Measurements from ENCODE around the gene HIRIP3.

Gene HIRIP3

DNA sequence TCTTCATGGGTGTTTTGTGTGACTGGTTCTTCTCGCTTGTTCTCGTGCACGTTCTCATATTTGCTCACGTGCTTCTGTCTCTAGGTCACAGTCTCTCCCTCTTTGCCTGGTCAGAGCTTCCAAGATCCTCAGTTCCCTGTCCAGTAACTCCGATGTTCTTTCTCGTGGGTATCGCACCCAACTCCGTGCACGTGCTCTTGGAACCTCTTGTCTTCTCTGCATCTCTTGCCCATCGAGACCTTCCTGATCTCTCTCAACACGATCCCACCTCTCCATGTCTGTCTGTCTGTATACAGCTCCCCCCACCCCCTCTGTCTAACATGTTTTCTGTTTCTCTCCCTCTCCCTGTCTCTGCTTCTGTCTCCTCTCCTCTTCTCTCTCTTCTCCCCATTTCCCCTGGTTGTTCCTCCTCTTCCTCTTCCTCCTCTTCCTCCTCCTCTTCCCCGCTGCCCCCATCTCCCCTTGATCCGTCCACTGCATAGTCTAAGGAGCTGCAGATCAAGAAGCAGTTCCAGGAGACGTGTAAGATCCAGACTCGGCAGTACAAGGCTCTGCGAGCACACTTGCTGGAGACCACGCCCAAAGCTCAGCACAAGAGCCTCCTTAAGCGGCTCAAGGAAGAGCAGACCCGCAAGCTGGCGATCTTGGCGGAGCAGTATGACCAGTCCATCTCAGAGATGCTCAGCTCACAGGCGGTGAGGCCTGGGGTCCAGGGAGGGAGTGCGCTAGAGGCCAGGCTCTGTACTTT, 6.1 kb downstream of the HIRIP3 start:
- Histone ChIP-seq H3K27me3 (ENCODE audit: control insufficient read depth, insufficient read depth, low read length) (no peaks in the 10 kb centered on the region), H3K4me3 (ENCODE audit: low read length) (no peak overlapping the region), H3K9me3 (ENCODE audit: control insufficient read depth, insufficient read depth, low read length) (no peaks in the 10 kb centered on the region), H3K27ac (ENCODE audit: low read length) (no peak overlapping the region), H3K36me3 (ENCODE audit: control insufficient read depth, insufficient read depth, low read length) (peaks cover 25% of the 10 kb centered on the region), H3K4me1 (ENCODE audit: control insufficient read depth, insufficient read depth, low read length) (no peaks in the 10 kb centered on the region)
- no peak for DNase-seq (ENCODE audit: low read depth, low spot score)
- no CpG with 5 or more reads among the region's 23 CpGs for WGBS (ENCODE audit: insufficient coverage, insufficient read length)

DNA sequence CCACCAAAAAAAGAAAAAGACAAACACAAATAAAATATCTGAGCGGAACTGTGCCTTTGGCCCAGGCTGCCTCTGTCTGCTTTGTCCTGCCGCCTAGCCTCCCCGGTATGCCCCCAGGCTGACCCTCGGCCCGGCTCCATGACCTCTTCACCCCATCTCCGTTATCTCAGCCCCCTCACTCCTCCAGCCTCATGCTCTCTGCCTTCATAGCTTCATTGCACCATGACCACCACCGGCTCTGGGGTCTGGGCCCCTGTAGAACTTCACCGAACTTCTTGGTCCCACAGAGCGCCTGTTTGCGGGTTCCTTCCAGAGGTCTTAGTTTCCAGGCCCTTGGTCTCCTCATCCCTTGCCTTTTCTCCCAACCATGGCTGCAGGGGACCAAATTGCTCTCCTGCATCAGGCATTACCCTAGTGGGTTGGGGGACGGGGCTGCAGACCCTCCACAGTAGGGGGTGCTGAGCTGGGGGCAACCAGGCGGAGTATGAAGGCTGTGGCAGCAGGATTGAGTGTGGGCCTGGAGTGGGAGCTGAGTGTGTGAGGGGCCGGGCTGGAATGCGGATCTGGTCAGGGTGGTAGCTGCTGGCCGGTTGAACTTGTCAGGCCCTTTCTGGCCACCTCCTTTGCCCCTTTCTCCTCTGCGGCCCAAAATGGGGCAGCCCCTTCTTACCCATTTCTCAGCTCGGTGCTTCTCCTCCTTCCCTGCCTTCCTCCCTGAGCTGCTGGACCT, 6.9 kb downstream of the HIRIP3 start:
- no CpG with 5 or more reads among the region's 17 CpGs for WGBS (ENCODE audit: insufficient coverage, insufficient read length)
- Histone ChIP-seq H3K27me3 (ENCODE audit: control insufficient read depth, insufficient read depth, low read length) (no peaks in the 10 kb centered on the region), H3K4me3 (ENCODE audit: low read length) (no peak overlapping the region), H3K4me1 (ENCODE audit: control insufficient read depth, insufficient read depth, low read length) (no peaks in the 10 kb centered on the region), H3K27ac (ENCODE audit: low read length) (no peak overlapping the region), H3K36me3 (ENCODE audit: control insufficient read depth, insufficient read depth, low read length) (peaks cover 25% of the 10 kb centered on the region), H3K9me3 (ENCODE audit: control insufficient read depth, insufficient read depth, low read length) (no peaks in the 10 kb centered on the region)
- no peak for DNase-seq (ENCODE audit: low read depth, low spot score)

DNA sequence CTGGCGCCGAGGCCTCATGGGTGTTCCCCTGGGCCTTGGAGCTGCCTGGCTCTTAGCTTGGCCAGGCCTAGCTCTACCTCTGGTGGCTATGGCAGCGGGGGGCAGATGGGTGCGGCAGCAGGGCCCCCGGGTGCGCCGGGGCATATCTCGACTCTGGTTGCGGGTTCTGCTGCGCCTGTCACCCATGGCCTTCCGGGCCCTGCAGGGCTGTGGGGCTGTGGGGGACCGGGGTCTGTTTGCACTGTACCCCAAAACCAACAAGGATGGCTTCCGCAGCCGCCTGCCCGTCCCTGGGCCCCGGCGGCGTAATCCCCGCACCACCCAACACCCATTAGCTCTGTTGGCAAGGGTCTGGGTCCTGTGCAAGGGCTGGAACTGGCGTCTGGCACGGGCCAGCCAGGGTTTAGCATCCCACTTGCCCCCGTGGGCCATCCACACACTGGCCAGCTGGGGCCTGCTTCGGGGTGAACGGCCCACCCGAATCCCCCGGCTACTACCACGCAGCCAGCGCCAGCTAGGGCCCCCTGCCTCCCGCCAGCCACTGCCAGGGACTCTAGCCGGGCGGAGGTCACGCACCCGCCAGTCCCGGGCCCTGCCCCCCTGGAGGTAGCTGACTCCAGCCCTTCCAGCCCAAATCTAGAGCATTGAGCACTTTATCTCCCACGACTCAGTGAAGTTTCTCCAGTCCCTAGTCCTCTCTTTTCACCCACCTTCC, 7.9 kb downstream of the HIRIP3 start:
- Histone ChIP-seq H3K27ac (ENCODE audit: low read length) (no peak overlapping the region), H3K4me3 (ENCODE audit: low read length) (no peak overlapping the region), H3K36me3 (ENCODE audit: control insufficient read depth, insufficient read depth, low read length) (peaks cover 35% of the 10 kb centered on the region), H3K4me1 (ENCODE audit: control insufficient read depth, insufficient read depth, low read length) (no peaks in the 10 kb centered on the region), H3K27me3 (ENCODE audit: control insufficient read depth, insufficient read depth, low read length) (no peaks in the 10 kb centered on the region), H3K9me3 (ENCODE audit: control insufficient read depth, insufficient read depth, low read length) (no peaks in the 10 kb centered on the region)
- no CpG with 5 or more reads among the region's 35 CpGs for WGBS (ENCODE audit: insufficient coverage, insufficient read length)
- no peak for DNase-seq (ENCODE audit: low read depth, low spot score)

DNA sequence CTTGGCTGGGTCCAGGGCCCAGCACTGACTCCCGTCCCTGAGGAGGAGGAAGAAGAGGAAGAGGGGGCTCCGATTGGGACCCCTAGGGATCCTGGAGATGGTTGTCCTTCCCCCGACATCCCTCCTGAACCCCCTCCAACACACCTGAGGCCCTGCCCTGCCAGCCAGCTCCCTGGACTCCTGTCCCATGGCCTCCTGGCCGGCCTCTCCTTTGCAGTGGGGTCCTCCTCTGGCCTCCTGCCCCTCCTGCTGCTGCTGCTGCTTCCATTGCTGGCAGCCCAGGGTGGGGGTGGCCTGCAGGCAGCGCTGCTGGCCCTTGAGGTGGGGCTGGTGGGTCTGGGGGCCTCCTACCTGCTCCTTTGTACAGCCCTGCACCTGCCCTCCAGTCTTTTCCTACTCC, 8.5 kb downstream of the HIRIP3 start:
- no peaks in the 10 kb centered on the region for H3K27me3 ChIP-seq (ENCODE audit: control insufficient read depth, insufficient read depth, low read length)
- no peak for DNase-seq (ENCODE audit: low read depth, low spot score)
- WGBS (ENCODE audit: insufficient coverage, insufficient read length), result no CpG with 5 or more reads among the region's 5 CpGs
- H3K4me1 ChIP-seq (ENCODE audit: control insufficient read depth, insufficient read depth, low read length), result no peaks in the 10 kb centered on the region
- H3K36me3 ChIP-seq (ENCODE audit: control insufficient read depth, insufficient read depth, low read length), result peaks cover 34% of the 10 kb centered on the region
- H3K27ac ChIP-seq (ENCODE audit: low read length), result no peak overlapping the region
- H3K4me3 ChIP-seq (ENCODE audit: low read length), result no peak overlapping the region
- no peaks in the 10 kb centered on the region for H3K9me3 ChIP-seq (ENCODE audit: control insufficient read depth, insufficient read depth, low read length)

DNA sequence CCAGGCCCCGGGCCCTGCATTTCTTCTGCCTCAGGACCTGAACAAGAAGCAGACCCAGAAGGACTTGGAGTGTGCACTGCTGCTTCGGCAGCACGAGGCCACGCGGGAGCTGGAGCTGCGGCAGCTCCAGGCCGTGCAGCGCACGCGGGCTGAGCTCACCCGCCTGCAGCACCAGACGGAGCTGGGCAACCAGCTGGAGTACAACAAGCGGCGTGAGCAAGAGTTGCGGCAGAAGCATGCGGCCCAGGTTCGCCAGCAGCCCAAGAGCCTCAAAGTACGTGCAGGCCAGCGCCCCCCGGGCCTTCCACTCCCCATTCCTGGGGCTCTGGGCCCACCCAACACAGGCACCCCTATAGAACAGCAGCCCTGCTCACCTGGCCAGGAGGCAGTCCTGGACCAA, 9.2 kb downstream of the HIRIP3 start:
- no peaks in the 10 kb centered on the region for H3K4me1 ChIP-seq (ENCODE audit: control insufficient read depth, insufficient read depth, low read length)
- H3K36me3 ChIP-seq (ENCODE audit: control insufficient read depth, insufficient read depth, low read length), result peaks cover 40% of the 10 kb centered on the region

DNA sequence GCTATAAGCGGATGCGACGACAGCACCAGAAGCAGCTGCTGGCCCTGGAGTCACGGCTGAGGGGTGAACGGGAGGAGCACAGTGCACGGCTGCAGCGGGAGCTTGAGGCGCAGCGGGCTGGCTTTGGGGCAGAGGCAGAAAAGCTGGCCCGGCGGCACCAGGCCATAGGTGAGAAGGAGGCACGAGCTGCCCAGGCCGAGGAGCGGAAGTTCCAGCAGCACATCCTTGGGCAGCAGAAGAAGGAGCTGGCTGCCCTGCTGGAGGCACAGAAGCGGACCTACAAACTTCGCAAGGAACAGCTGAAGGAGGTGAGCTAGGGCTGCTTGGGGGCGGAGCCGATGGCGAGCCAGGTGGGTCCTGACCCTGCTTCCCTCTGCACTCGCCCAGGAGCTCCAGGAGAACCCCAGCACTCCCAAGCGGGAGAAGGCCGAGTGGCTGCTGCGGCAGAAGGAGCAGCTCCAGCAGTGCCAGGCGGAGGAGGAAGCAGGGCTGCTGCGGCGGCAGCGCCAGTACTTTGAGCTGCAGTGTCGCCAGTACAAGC, 10.1 kb downstream of the HIRIP3 start:
- H3K27ac ChIP-seq (ENCODE audit: low read length), result no peak overlapping the region
- H3K4me3 ChIP-seq (ENCODE audit: low read length), result no peak overlapping the region
- no CpG with 5 or more reads among the region's 28 CpGs for WGBS (ENCODE audit: insufficient coverage, insufficient read length)
- H3K4me1 ChIP-seq (ENCODE audit: control insufficient read depth, insufficient read depth, low read length), result no peaks in the 10 kb centered on the region
- no peaks in the 10 kb centered on the region for H3K9me3 ChIP-seq (ENCODE audit: control insufficient read depth, insufficient read depth, low read length)
- peaks cover 39% of the 10 kb centered on the region for H3K36me3 ChIP-seq (ENCODE audit: control insufficient read depth, insufficient read depth, low read length)
- no peak for DNase-seq (ENCODE audit: low read depth, low spot score)
- no peaks in the 10 kb centered on the region for H3K27me3 ChIP-seq (ENCODE audit: control insufficient read depth, insufficient read depth, low read length)

More for the DNA sequence above, 9.2 kb downstream of the HIRIP3 start:
- WGBS (ENCODE audit: insufficient coverage, insufficient read length), result no CpG with 5 or more reads among the region's 20 CpGs
- DNase-seq (ENCODE audit: low read depth, low spot score), result no peak
- Histone ChIP-seq H3K27me3 (ENCODE audit: control insufficient read depth, insufficient read depth, low read length) (no peaks in the 10 kb centered on the region), H3K9me3 (ENCODE audit: control insufficient read depth, insufficient read depth, low read length) (no peaks in the 10 kb centered on the region), H3K27ac (ENCODE audit: low read length) (no peak overlapping the region), H3K4me3 (ENCODE audit: low read length) (no peak overlapping the region)

DNA sequence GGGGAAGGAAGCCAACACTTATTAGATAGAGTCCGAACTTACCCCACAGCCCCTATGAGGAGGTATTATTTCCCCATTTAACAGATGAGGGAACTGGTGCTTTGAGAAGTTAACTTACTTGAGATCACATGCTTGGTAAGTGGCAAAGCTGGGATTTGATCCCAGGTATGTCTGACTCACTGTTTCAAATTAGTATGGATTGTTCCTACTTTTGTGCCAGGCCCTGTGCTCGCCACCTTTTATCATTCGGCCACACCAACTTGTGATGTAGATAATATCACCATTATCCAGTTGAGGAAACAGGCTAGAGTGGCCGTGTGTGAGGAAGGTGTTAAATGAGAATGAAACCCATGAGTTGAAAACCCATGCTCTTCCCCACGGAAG, 10.7 kb downstream of the HIRIP3 start:
- Histone ChIP-seq H3K9me3 (ENCODE audit: control insufficient read depth, insufficient read depth, low read length) (no peaks in the 10 kb centered on the region), H3K27me3 (ENCODE audit: control insufficient read depth, insufficient read depth, low read length) (no peaks in the 10 kb centered on the region), H3K27ac (ENCODE audit: low read length) (no peak overlapping the region), H3K4me3 (ENCODE audit: low read length) (no peak overlapping the region), H3K36me3 (ENCODE audit: control insufficient read depth, insufficient read depth, low read length) (peaks cover 39% of the 10 kb centered on the region), H3K4me1 (ENCODE audit: control insufficient read depth, insufficient read depth, low read length) (no peaks in the 10 kb centered on the region)
- no peak for DNase-seq (ENCODE audit: low read depth, low spot score)
- WGBS (ENCODE audit: insufficient coverage, insufficient read length), result no CpG with 5 or more reads among the region's 5 CpGs

DNA sequence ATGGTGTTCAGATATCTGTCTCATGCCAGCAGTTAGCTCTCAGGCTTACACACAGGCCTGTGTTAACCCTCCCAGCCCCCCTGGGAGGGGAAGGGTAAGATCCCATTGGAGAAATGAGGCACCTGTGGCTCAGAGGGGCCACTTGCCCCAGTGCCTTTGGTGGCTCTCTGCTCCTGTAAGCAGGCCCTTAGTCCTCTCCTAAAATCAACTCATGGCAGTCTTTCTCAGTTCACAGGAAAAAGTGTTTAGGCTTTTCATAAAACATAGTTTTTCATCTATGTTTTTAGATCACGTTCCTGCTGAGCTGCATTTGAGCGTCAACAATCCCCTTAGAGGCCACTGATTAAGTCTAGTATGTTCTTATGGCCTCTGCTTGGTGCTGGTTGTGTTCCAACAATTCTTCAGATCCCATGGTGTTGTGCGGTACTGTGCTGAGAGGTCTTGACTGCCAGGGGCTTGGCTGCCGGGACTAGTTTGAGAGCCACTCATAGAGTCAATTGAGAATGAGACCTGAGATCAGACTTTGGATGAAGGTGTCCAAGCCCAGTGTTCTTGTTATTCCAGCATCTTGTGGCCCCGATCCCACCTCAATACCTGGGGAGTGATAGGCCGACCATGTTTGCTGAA, 11.2 kb downstream of the HIRIP3 start:
- no peaks in the 10 kb centered on the region for H3K4me1 ChIP-seq (ENCODE audit: control insufficient read depth, insufficient read depth, low read length)
- peaks cover 40% of the 10 kb centered on the region for H3K36me3 ChIP-seq (ENCODE audit: control insufficient read depth, insufficient read depth, low read length)
- WGBS (ENCODE audit: insufficient coverage, insufficient read length), result no CpG with 5 or more reads among the region's 6 CpGs
- H3K9me3 ChIP-seq (ENCODE audit: control insufficient read depth, insufficient read depth, low read length), result no peaks in the 10 kb centered on the region
- no peaks in the 10 kb centered on the region for H3K27me3 ChIP-seq (ENCODE audit: control insufficient read depth, insufficient read depth, low read length)
- H3K27ac ChIP-seq (ENCODE audit: low read length), result no peak overlapping the region
- H3K4me3 ChIP-seq (ENCODE audit: low read length), result no peak overlapping the region
- DNase-seq (ENCODE audit: low read depth, low spot score), result no peak

DNA sequence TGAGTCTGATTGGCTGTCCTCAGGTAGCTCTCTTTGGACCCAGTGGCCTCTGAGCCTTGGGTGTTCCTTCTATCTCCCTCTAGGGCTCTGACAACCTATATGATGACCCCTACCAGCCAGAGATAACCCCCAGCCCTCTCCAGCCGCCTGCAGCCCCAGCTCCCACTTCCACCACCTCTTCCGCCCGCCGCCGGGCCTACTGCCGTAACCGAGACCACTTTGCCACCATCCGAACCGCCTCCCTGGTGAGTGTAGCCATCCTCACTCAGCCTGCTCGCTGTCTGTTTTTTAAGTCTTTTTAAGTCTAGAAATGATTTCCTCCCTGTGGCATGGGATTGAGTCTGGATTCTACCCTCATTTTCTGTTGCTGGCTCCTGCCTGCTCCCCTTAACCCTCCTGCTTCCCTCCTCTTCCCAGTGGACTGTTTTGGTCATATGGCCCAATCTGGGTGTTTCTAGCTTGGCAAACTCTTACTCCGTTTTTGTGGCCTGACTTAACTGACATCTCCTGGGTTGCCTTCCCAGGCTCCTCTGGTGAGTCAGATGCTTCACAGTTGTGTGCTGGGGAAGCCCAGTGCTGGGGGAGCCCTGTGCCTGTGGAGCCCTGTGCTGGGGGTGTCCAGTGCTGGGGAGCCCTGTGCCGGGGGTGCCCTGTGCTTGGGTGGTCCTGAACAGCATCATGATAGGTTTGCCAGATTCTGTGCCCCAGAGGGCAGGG, 11.8 kb downstream of the HIRIP3 start:
- H3K4me1 ChIP-seq (ENCODE audit: control insufficient read depth, insufficient read depth, low read length), result no peaks in the 10 kb centered on the region
- peaks cover 45% of the 10 kb centered on the region for H3K36me3 ChIP-seq (ENCODE audit: control insufficient read depth, insufficient read depth, low read length)
- DNase-seq (ENCODE audit: low read depth, low spot score), result no peak
- no peak overlapping the region for H3K27ac ChIP-seq (ENCODE audit: low read length)
- no CpG with 5 or more reads among the region's 12 CpGs for WGBS (ENCODE audit: insufficient coverage, insufficient read length)
- H3K9me3 ChIP-seq (ENCODE audit: control insufficient read depth, insufficient read depth, low read length), result no peaks in the 10 kb centered on the region
- H3K27me3 ChIP-seq (ENCODE audit: control insufficient read depth, insufficient read depth, low read length), result no peaks in the 10 kb centered on the region
- H3K4me3 ChIP-seq (ENCODE audit: low read length), result no peak overlapping the region
